Measurements from ENCODE around the gene TBCB.

TBCB gene

GRCh38 chr19:36151144-36152018, 36.1 kb downstream of the TBCB start:
- TF ChIP-seq CTCF (conservative IDR thresholded peaks at IDR 0.05; ENCODE audit: low read depth) = no peak
- CTCF ChIA-PET = interaction anchor here (0.6 kb wide), 2 partner anchors 15 to 71 kb away, joined by 3 read pairs; no protein-coding TSS in a partner anchor
- H3K27ac ChIP-seq = peak overlapping the region; percentile 84
- POLR2A ChIA-PET (ENCODE audit: low non-redundant PET) = no interaction called here
- DNase-seq (ENCODE audit: low spot score) = no peak

GRCh38 chr19:36152019-36152351, 36.7 kb downstream of the TBCB start:
- ChIA-PET POLR2A (ENCODE audit: low non-redundant PET) (no interaction called here), CTCF (no interaction called here)
- H3K27ac ChIP-seq = peak overlapping the region; percentile 84
- no peak for TF ChIP-seq CTCF (conservative IDR thresholded peaks at IDR 0.05; ENCODE audit: low read depth)
- no peak for DNase-seq (ENCODE audit: low spot score)

GRCh38 chr19:36152352-36153091, 37.3 kb downstream of the TBCB start, which contains the start of gene COX7A1:
Gene COX7A1, minus strand, starts transcription at chr19:36152447. Its CDS starts 40 bp downstream, at chr19:36152407.
- peak within 1 kb of the TSS; percentile 84 for H3K27ac ChIP-seq
- no peak for DNase-seq (ENCODE audit: low spot score)
- no peak for TF ChIP-seq CTCF (conservative IDR thresholded peaks at IDR 0.05; ENCODE audit: low read depth)
- ChIA-PET POLR2A (ENCODE audit: low non-redundant PET) (no interaction called here), CTCF (no interaction called here)

GRCh38 chr19:36153126-36153525, 37.9 kb downstream of the TBCB start:
- CTCF ChIA-PET = no interaction called here
- no peak for DNase-seq (ENCODE audit: low spot score)
- H3K27ac ChIP-seq = no peak overlapping the region
- no peak for TF ChIP-seq CTCF (conservative IDR thresholded peaks at IDR 0.05; ENCODE audit: low read depth)
- POLR2A ChIA-PET (ENCODE audit: low non-redundant PET) = no interaction called here

- POLR2A ChIA-PET (ENCODE audit: low non-redundant PET) = no interaction called here
- CTCF ChIA-PET = interaction anchor here (0.6 kb wide), 1 partner anchor 33 kb away, joined by 3 read pairs; no protein-coding TSS in a partner anchor
- H3K27ac ChIP-seq = peak overlapping the region; percentile 52
- TF ChIP-seq CTCF (conservative IDR thresholded peaks at IDR 0.05; ENCODE audit: low read depth) = no peak
- DNase-seq (ENCODE audit: low spot score) = no peak
Measured at GRCh38 chr19:36160821-36161596, 45.7 kb downstream of the TBCB start.

GRCh38 chr19:36163813-36164212, 48.5 kb downstream of the TBCB start:
- TF ChIP-seq CTCF (conservative IDR thresholded peaks at IDR 0.05; ENCODE audit: low read depth) = no peak
- POLR2A ChIA-PET (ENCODE audit: low non-redundant PET) = interaction anchor here (0.8 kb wide), 1 partner anchor 33 kb away, joined by 7 read pairs; no protein-coding TSS in a partner anchor
- H3K27ac ChIP-seq = no peak overlapping the region; the same call in 1 of the 2 replicates
- CTCF ChIA-PET = interaction anchor here (1.0 kb wide), 1 partner anchor 36 kb away, joined by 3 read pairs; no protein-coding TSS in a partner anchor
- no peak for DNase-seq (ENCODE audit: low spot score)

Data from RWPE1 (cell line).